H1 (cell line): ENCODE data around the gene VPS26A. TPM values are rescaled to one million over a fixed set of nuclear protein-coding genes. Genes with fewer than 3 reads are reported as not detected.

Source experiments
- CTCF ChIA-PET: fragments of 300-600 bp; sonication (Branson Sonifier 250); formaldehyde crosslinking; loops from one replicate; lab custom pipeline; 2021; ENCODE audit not compliant: partially characterized antibody; lab: Charles Lee
- POLR2A ChIA-PET: fragments of 300-600 bp; sonication (Branson Sonifier 250); formaldehyde crosslinking; loops from one replicate; lab custom pipeline; 2021; ENCODE audit warnings: inconsistent platforms; ENCODE audit not compliant: partially characterized antibody; lab: Charles Lee
- DNase-seq, 2 experiments: peaks; one replicate each; pipeline versions ENCODE4 v3.0.0 to v3.0.0-alpha.2; 2010 to 2022; ENCODE audit warnings: low spot score in 2 of 2, low read depth in 1 of 2, mixed read lengths in 1 of 2
- FAIRE-seq: peaks from 2 replicates; lab custom pipeline; 2011; peaks lifted over from hg19 to GRCh38; lab: Jason Lieb, UNC
- H2AFZ ChIP-seq: 2 replicates; pipeline ENCODE4 v1.8.1; 2012; ENCODE audit warnings: low read length, inconsistent platforms
- H2AK5ac ChIP-seq: 2 replicates; pipeline ENCODE4 v1.6.1; 2013; ENCODE audit warnings: low read depth, low read length
- H2BK120ac ChIP-seq: replicated peaks from 2 replicates; pipeline ENCODE3; 2013; ENCODE audit warnings: low read depth, low read length, inconsistent platforms
- H2BK12ac ChIP-seq: 2 replicates; pipeline ENCODE4 v1.6.1; 2013; ENCODE audit warnings: low read depth, low read length
- H2BK15ac ChIP-seq: 2 replicates; pipeline ENCODE4 v1.6.1; 2013; ENCODE audit warnings: low read length
- H2BK20ac ChIP-seq: 2 replicates; pipeline ENCODE4 v1.6.1; 2013; ENCODE audit warnings: low read length
- H2BK5ac ChIP-seq: 2 replicates; pipeline ENCODE4 v1.6.1; 2013; ENCODE audit warnings: low read depth, low read length
- H3K14ac ChIP-seq: 2 replicates; pipeline ENCODE4 v1.6.1; 2013; ENCODE audit warnings: inconsistent platforms; ENCODE audit not compliant: insufficient read length
- H3K18ac ChIP-seq: 2 replicates; pipeline ENCODE4 v1.6.1; 2013; ENCODE audit warnings: low read length; ENCODE audit errors: extremely low read depth
- H3K23ac ChIP-seq: 2 replicates; pipeline ENCODE4 v1.6.1; 2013; ENCODE audit warnings: inconsistent platforms; ENCODE audit not compliant: insufficient read length
- H3K23me2 ChIP-seq: 2 replicates; pipeline ENCODE4 v1.6.1; 2013; ENCODE audit warnings: low read depth, low read length
- H3K27ac ChIP-seq: 2 replicates; pipeline ENCODE4 v1.6.1; 2011; ENCODE audit warnings: low read depth, low read length, inconsistent platforms
- H3K27me3 ChIP-seq, 4 experiments: replicated peaks in 1 of 4; 1 replicate in 1 of 4; 2 replicates in 3 of 4; pipeline versions ENCODE4 v1.6.1 to v1.8.1; 2011 to 2013; ENCODE audit warnings: low read length in 3 of 4, mild to moderate bottlenecking in 3 of 4, inconsistent platforms in 2 of 4, mixed read lengths in 2 of 4, moderate library complexity in 1 of 4; ENCODE audit not compliant: control insufficient read depth in 3 of 4, insufficient read depth in 3 of 4; ENCODE audit errors: extremely low read depth in 1 of 4
- H3K36me3 ChIP-seq, 4 experiments: 2 replicates each; pipeline versions ENCODE4 v1.6.1 to v1.8.1; 2011 to 2013; ENCODE audit warnings: mild to moderate bottlenecking in 4 of 4, low read length in 3 of 4, moderate library complexity in 2 of 4, control low read depth in 1 of 4, inconsistent platforms in 1 of 4; ENCODE audit not compliant: insufficient read depth in 4 of 4, control insufficient read depth in 2 of 4
- H3K4ac ChIP-seq: replicated peaks from 2 replicates; pipeline ENCODE3; 2013; ENCODE audit warnings: low read length, low read depth, mixed read lengths, inconsistent platforms; ENCODE audit not compliant: insufficient read length
- H3K4me1 ChIP-seq, 4 experiments: replicated peaks in 1 of 4; 1 replicate in 1 of 4; 2 replicates in 3 of 4; pipeline versions ENCODE4 v1.6.1 to v1.8.1; 2011 to 2013; ENCODE audit warnings: low read length in 3 of 4, inconsistent platforms in 2 of 4, mixed read lengths in 1 of 4; ENCODE audit not compliant: insufficient read depth in 4 of 4, control insufficient read depth in 3 of 4
- H3K4me2 ChIP-seq, 2 experiments: 2 replicates each; pipeline versions ENCODE4 v1.6.1 to v1.8.1; 2011 to 2013; ENCODE audit warnings: low read depth in 2 of 2, low read length in 2 of 2, control low read depth in 1 of 2, inconsistent platforms in 1 of 2, mild to moderate bottlenecking in 1 of 2; ENCODE audit not compliant: insufficient read depth in 1 of 2
- H3K4me3 ChIP-seq, 4 experiments: fragments of 200-600, 300-600 bp in 1 of 4; sonication (generic), shearing (Covaris generic), sonication (Bioruptor Twin) in 1 of 4; 2 replicates each; pipeline versions ENCODE4 v1.5.1 to v1.8.1; 2011 to 2016; ENCODE audit warnings: low read length in 4 of 4, low read depth in 3 of 4, control low read depth in 2 of 4, inconsistent platforms in 2 of 4, mild to moderate bottlenecking in 2 of 4, mixed read lengths in 1 of 4, moderate library complexity in 1 of 4; ENCODE audit not compliant: insufficient read depth in 2 of 4; ENCODE audit errors: extremely low read depth in 1 of 4
- H3K56ac ChIP-seq: replicated peaks from 2 replicates; pipeline ENCODE3; 2013; ENCODE audit warnings: low read depth, mild to moderate bottlenecking, mixed read lengths, low read length, inconsistent platforms; ENCODE audit not compliant: insufficient read length
- H3K79me1 ChIP-seq: 2 replicates; pipeline ENCODE4 v1.6.1; 2013; ENCODE audit warnings: low read depth, low read length, control low read depth
- H3K79me2 ChIP-seq, 2 experiments: 2 replicates each; pipeline versions ENCODE4 v1.6.1 to v1.8.1; 2012 to 2013; ENCODE audit warnings: low read length in 2 of 2, mild to moderate bottlenecking in 2 of 2, inconsistent platforms in 1 of 2; ENCODE audit not compliant: insufficient read depth in 2 of 2, control insufficient read depth in 1 of 2
- H3K9ac ChIP-seq, 4 experiments: replicated peaks in 1 of 4; 1 replicate in 1 of 4; 2 replicates in 3 of 4; pipeline versions ENCODE4 v1.6.1 to v1.8.1; 2011 to 2013; ENCODE audit warnings: low read depth in 3 of 4, low read length in 3 of 4, control low read depth in 2 of 4, mild to moderate bottlenecking in 2 of 4, moderate library complexity in 2 of 4, inconsistent platforms in 1 of 4; ENCODE audit errors: extremely low read depth in 1 of 4
- H3K9me3 ChIP-seq, 2 experiments: 2 replicates each; pipeline versions ENCODE4 v1.6.1 to v1.8.1; 2012 to 2013; ENCODE audit warnings: mild to moderate bottlenecking in 2 of 2, moderate library complexity in 2 of 2, control low read depth in 1 of 2, inconsistent platforms in 1 of 2, low read depth in 1 of 2, low read length in 1 of 2, mixed read lengths in 1 of 2; ENCODE audit not compliant: insufficient read depth in 2 of 2
- H4K20me1 ChIP-seq, 2 experiments: replicated peaks in 1 of 2; 2 replicates each; pipeline versions ENCODE3 to v1.8.1; 2011 to 2013; ENCODE audit warnings: inconsistent platforms in 2 of 2, low read length in 2 of 2, mild to moderate bottlenecking in 1 of 2; ENCODE audit not compliant: insufficient read depth in 2 of 2, control insufficient read depth in 1 of 2
- H4K5ac ChIP-seq: 2 replicates; pipeline ENCODE4 v1.6.1; 2013; ENCODE audit warnings: low read length, low read depth, mixed read lengths, inconsistent platforms; ENCODE audit not compliant: insufficient read length
- H4K8ac ChIP-seq: 2 replicates; pipeline ENCODE4 v1.8.0; 2013; ENCODE audit warnings: mild to moderate bottlenecking, moderate library complexity, low read length, inconsistent platforms; ENCODE audit not compliant: insufficient read depth; ENCODE audit errors: extremely low read depth
- H4K91ac ChIP-seq: replicated peaks from 2 replicates; pipeline ENCODE3; 2013; ENCODE audit warnings: low read length, mixed read lengths, inconsistent platforms; ENCODE audit not compliant: insufficient read length
- CTBP2 ChIP-seq: IDR thresholded peaks from 2 replicates; pipeline ENCODE4 v1.7.0; 2011; ENCODE audit warnings: borderline replicate concordance, mild to moderate bottlenecking, moderate library complexity, mixed read lengths, low read length; ENCODE audit not compliant: insufficient read depth, insufficient read length
- FOSL1 ChIP-seq: IDR thresholded peaks from 2 replicates; pipeline ENCODE4 v1.6.1; 2011; ENCODE audit warnings: mild to moderate bottlenecking, low read depth, low read length, moderate library complexity; ENCODE audit not compliant: insufficient read depth
- YY1 ChIP-seq: IDR thresholded peaks from 2 replicates; pipeline ENCODE4 v1.6.1; 2011; ENCODE audit warnings: low read depth, mild to moderate bottlenecking, low read length
- ZNF274 ChIP-seq: IDR thresholded peaks from 2 replicates; pipeline ENCODE4 v1.7.0; 2012; ENCODE audit warnings: low read length, borderline replicate concordance; ENCODE audit errors: extremely low read depth
- WGBS, 2 experiments: shearing (Covaris generic) in 1 of 2; methylation state at CpG; one replicate each; pipeline versions ENCODE4 v1.1.6 to v1.1.7; 2013 to 2015; ENCODE audit warnings: low lambda C conversion rate in 2 of 2, mixed read lengths in 2 of 2, inconsistent platforms in 1 of 2, low coverage in 1 of 2, missing lambda C conversion rate in 1 of 2; ENCODE audit not compliant: insufficient replicate concordance in 2 of 2, insufficient coverage in 1 of 2, insufficient read length in 1 of 2; ENCODE audit errors: extremely low coverage in 1 of 2, missing lambda C conversion rate in 1 of 2; 5-methylcytosine and 5-hydroxymethylcytosine counted together
- polyA plus RNA-seq, 7 experiments: library from polyadenylated mRNA; depleted of rRNA in 3 of 7; stranded (reverse) in 5 of 7; unstranded in 2 of 7; fragments of >200 nt in 5 of 7; fragments of 200-250 nt in 2 of 7; gene quantifications; 1 replicate in 5 of 7; 2 replicates in 1 of 7; 4 replicates in 1 of 7; pipeline versions ENCODE4 v1.2.1 to v1.2.3, GENCODE V29; 2011 to 2013; ENCODE audit warnings: missing spikeins in 2 of 7, mixed read lengths in 2 of 7
- total RNA-seq: library from RNA; stranded (reverse); fragmentation: NEBNext Ultra II Directional; extraction: Animal tissue kit (Norgen Biotek cat#: 25700); gene quantifications from 2 replicates; pipeline ENCODE4 v1.2.1, GENCODE V29; 2021

The VPS26A gene
- total and polyA plus RNA-seq, 2 of the 8 experiments (the other 6 are each of a cell fraction or from before 2014, with no cell fraction given), result 10.7 to 44.8 TPM

- H2BK12ac ChIP-seq, result no peak overlapping the region
- no peak overlapping the region for H3K23ac ChIP-seq
- FAIRE-seq (no peak), DNase-seq (no peak)
- H2BK5ac ChIP-seq, result no peak overlapping the region
- H3K79me1 ChIP-seq, result no peaks in the 10 kb centered on the region
- no peak overlapping the region for H2BK120ac ChIP-seq
- H3K27ac ChIP-seq, result no peak overlapping the region
- no peak overlapping the region for H2AFZ ChIP-seq
- H3K9ac ChIP-seq, result no peak overlapping the region
- no peak overlapping the region for H4K8ac ChIP-seq
- H4K5ac ChIP-seq, result no peak overlapping the region
- no peak overlapping the region for H3K4me3 ChIP-seq
- no peak overlapping the region for H2BK15ac ChIP-seq
- H2AK5ac ChIP-seq, result no peak overlapping the region
- peaks cover 0 to 8% (median under 1%) of the 10 kb centered on the region in 4 experiments; a peak in 3 of 8 replicates for H3K36me3 ChIP-seq
- H4K20me1 ChIP-seq, result no peaks in the 10 kb centered on the region
- TF ChIP-seq FOSL1 (no peak), CTBP2 (no peak), ZNF274 (no peak), YY1 (no peak)
- TF ChIP-seq, all 59 proteins: peak for 0
- H3K23me2 ChIP-seq, result no peaks in the 10 kb centered on the region
- H3K14ac ChIP-seq, result no peak overlapping the region
- no peak overlapping the region for H3K18ac ChIP-seq
- H3K4me2 ChIP-seq, result no peak overlapping the region
- CTCF ChIA-PET, result interaction anchor here (0.8 kb wide), 1 partner anchor 160 kb away, joined by 3 read pairs; no protein-coding TSS in a partner anchor
- no peak overlapping the region for H3K4ac ChIP-seq
- H2BK20ac ChIP-seq, result no peak overlapping the region
- POLR2A ChIA-PET, result interaction anchor here (1.0 kb wide), 1 partner anchor 30 kb away, joined by 3 read pairs; no protein-coding TSS in a partner anchor
- 95% methylated on average over 5 of the region's 6 CpGs; no CpG with 5 or more reads in 1 of the 2 experiments for WGBS, 2 experiments
- peaks cover 0 to 2% of the 10 kb centered on the region in 2 experiments; a peak in 1 of 4 replicates for H3K79me2 ChIP-seq
- no peaks in the 10 kb centered on the region for H3K27me3 ChIP-seq
- no peaks in the 10 kb centered on the region for H3K4me1 ChIP-seq
- no peak overlapping the region for H4K91ac ChIP-seq
- H3K56ac ChIP-seq, result no peak overlapping the region
- H3K9me3 ChIP-seq, result no peaks in the 10 kb centered on the region
Observed at GRCh38 chr10:69153227-69153626, 29.2 kb downstream of the VPS26A start.
